ENCODE data around the gene PTPN4. TPM values are rescaled to one million over a fixed set of nuclear protein-coding genes. Genes with fewer than 3 reads are reported as not detected.

Gene PTPN4
- total and polyA plus RNA-seq, 2 of the 8 experiments (the other 6 are each of a cell fraction or from before 2014, with no cell fraction given) = 28.5 to 105 TPM

DNA sequence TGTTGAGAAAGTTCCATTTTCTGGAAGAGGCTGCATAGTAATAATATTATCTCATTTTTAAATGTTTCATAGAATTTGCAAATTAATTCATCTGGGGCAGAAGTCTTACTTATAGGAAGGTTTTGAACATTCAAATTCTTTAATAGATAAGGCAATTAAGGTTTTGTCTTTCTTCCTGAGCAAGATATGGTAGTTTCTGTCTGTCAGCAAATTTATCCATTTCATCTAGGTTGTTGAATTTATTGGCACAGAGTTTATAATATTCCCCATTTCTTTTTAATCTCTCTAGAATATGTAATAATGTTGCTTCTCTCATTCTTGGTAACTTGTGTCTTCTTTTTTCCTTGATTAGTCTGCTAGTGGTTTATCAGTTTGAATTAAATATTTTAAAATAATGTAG lies 163.0 kb downstream of the PTPN4 start (continued):
- no peak for TF ChIP-seq HDAC2 (IDR thresholded peaks at IDR 0.05; ENCODE audit: borderline replicate concordance in 1 of 2, low read depth in 2 of 2, low read length in 2 of 2)
- no peak for TF ChIP-seq SIX5 (IDR thresholded peaks at IDR 0.05; ENCODE audit: low read depth, low read length)

Data from H1 (cell line).